ENCODE data around the gene DLG5.

The DLG5 gene

GRCh38 chr10:77842652-77843212 lies 83.8 kb downstream of the DLG5 start:
- TF ChIP-seq, protein P1, sequence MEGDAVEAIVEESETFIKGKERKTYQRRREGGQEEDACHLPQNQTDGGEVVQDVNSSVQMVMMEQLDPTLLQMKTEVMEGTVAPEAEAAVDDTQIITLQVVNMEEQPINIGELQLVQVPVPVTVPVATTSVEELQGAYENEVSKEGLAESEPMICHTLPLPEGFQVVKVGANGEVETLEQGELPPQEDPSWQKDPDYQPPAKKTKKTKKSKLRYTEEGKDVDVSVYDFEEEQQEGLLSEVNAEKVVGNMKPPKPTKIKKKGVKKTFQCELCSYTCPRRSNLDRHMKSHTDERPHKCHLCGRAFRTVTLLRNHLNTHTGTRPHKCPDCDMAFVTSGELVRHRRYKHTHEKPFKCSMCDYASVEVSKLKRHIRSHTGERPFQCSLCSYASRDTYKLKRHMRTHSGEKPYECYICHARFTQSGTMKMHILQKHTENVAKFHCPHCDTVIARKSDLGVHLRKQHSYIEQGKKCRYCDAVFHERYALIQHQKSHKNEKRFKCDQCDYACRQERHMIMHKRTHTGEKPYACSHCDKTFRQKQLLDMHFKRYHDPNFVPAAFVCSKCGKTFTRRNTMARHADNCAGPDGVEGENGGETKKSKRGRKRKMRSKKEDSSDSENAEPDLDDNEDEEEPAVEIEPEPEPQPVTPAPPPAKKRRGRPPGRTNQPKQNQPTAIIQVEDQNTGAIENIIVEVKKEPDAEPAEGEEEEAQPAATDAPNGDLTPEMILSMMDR (IDR thresholded peaks at IDR 0.05): no peak

- TF ChIP-seq, protein P1 (IDR thresholded peaks at IDR 0.05): no peak
These were observed 84.7 kb downstream of the DLG5 start for GRCh38 chr10:77841711-77842375.

DNA sequence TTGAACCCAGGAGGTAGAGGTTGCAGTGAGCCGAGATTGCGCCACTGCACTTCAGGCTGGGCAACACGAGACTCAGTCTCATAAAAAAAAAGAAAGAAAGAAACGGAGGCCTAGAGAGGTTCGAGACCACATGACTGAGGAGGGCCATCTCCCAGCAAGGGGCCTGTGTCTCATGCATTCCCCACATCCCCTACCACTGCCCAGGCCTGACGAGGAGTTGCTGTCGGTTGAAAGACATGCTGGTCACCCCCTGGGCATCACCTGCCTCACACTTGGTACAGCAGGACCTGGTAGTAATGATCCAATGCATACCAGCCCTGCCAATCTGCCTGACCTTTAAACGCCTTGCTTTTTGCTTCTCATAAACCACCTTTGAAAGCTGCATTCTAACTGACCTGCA lies 85.9 kb downstream of the DLG5 start:
- TF ChIP-seq, protein P1 (IDR thresholded peaks at IDR 0.05): no peak

DNA sequence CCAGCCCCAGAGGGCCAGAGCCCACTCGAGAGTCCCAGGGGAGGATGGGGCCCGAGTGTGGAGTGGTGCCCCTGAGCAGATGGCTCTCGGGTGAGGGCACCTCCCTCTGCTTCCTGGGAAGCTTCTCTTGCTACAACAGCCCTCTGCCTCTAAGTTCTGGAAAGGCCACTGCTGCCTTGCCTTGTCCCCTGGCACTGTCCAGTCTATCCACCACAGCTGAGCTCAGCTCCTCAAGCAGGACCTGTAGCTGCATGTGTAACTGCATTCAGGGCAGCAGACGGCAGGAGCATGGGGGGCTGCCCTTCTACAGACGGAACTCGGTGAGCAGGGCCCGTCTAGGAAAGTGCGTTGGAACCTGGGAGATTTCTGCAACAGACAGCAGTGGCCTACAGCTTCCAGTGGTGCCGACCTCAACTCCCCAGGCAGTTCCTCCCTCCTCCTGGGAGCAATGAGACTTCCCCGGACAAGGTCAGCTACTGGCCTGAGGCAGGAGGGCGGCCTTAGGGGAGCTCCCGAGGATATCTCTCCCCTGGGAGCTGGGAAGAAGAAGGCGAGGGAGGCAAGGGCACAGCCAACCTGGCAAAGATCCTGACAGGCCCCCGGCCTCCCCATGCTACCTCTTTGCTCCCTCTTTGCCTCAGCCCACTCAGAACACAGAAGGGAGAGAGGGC lies 88.5 kb downstream of the DLG5 start:
- TF ChIP-seq, protein P1 (IDR thresholded peaks at IDR 0.05): no peak

DNA sequence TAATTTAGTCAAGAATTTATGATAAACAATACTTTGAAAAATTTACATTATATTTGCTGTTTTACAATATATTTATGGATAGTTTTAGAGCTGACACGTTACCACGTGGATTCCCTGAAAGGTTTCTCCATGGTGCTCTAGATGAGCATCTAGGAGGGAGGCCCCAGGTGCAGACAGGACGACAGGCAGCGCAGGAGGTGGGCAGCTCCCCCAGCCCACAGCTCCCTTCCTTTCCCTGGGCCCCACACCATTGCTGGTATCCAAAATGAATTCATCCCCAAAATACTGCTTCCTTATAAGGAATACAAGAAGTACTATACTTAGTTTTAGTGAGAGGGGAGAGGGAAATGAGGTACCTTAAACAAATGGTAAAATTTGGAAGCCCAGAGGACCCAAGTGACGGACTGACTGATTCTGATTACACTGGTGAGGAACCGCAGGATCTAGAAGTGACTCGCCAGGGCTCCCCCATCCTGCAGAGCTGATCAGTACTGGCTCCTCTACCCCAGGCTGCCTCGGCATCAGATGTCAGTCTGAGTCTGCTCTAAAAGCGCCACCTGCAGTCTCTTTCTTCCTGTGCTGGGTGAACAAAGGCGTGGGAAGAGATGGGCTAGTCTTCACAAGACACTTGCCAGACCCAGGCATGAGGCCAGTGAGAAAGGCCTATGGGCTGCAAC lies 89.2 kb downstream of the DLG5 start:
- TF ChIP-seq, protein P1 (IDR thresholded peaks at IDR 0.05): no peak

GRCh38 chr10:77836299-77836820 lies 90.2 kb downstream of the DLG5 start:
- TF ChIP-seq, protein P1 (IDR thresholded peaks at IDR 0.05): no peak

- TF ChIP-seq, protein P1 (IDR thresholded peaks at IDR 0.05): no peak
These were observed 90.9 kb downstream of the DLG5 start for GRCh38 chr10:77835669-77836086.
